IMR-90 (cell line): ENCODE measurements around the gene DTX1. TPM values are rescaled to one million over a fixed set of nuclear protein-coding genes. Genes with fewer than 3 reads are reported as not detected.
A peak's percentile ranks its signal among the peaks of the same experiment; 100 is the strongest.

Experiments used
- ATAC-seq: fragments of 200-7000 bp; cut with Tn5 transposase; 2 replicates; pipeline ENCODE4 v1.9.1; 2020; ENCODE audit warnings: low read depth, mild to moderate bottlenecking, moderate library complexity
- BruUV-seq: library from RNA; stranded (reverse); fragments of 400-500 nt; replicated peaks from 2 replicates; lab custom pipeline; 2021; lab: Mats Ljungman, UMichigan
- CTCF ChIA-PET: fragments of 300-600 bp; formaldehyde crosslinking; extraction: SDS; loops from one replicate; lab custom pipeline; 2021; ENCODE audit warnings: antibody characterized with exemption; lab: Yijun Ruan, JAX
- POLR2A ChIA-PET: fragments of 300-600 bp; sonication (Branson Sonifier 250); formaldehyde crosslinking; loops from one replicate; lab custom pipeline; 2022; ENCODE audit warnings: antibody characterized with exemption; ENCODE audit not compliant: unreplicated experiment; lab: Charles Lee
- DNase-seq: peaks from one replicate; pipeline ENCODE4 v3.0.0; 2013
- H2AFZ ChIP-seq: replicated peaks from 2 replicates; pipeline ENCODE3; 2013; ENCODE audit warnings: low read length, mild to moderate bottlenecking; ENCODE audit not compliant: poor library complexity
- H2AK5ac ChIP-seq: 2 replicates; pipeline ENCODE4 v1.6.1; 2013; ENCODE audit warnings: low read depth, low read length, inconsistent platforms
- H2AK9ac ChIP-seq: replicated peaks from 2 replicates; pipeline ENCODE3; 2013; ENCODE audit warnings: mild to moderate bottlenecking, low read depth, low read length, moderate library complexity; ENCODE audit not compliant: poor library complexity
- H2BK120ac ChIP-seq: 2 replicates; pipeline ENCODE4 v1.6.1; 2013; ENCODE audit warnings: low read depth, low read length, inconsistent platforms
- H2BK15ac ChIP-seq: 3 replicates; pipeline ENCODE4 v1.6.1; 2013; ENCODE audit warnings: low read depth, low read length, inconsistent platforms
- H2BK20ac ChIP-seq: 2 replicates; pipeline ENCODE4 v1.6.1; 2013; ENCODE audit warnings: low read depth, mild to moderate bottlenecking, inconsistent platforms, low read length, moderate library complexity
- H2BK5ac ChIP-seq: 2 replicates; pipeline ENCODE4 v1.6.1; 2013; ENCODE audit warnings: mild to moderate bottlenecking, low read depth, low read length, inconsistent platforms; ENCODE audit not compliant: poor library complexity, severe bottlenecking
- H3K14ac ChIP-seq: replicated peaks from 2 replicates; pipeline ENCODE4 v1.6.1; 2013; ENCODE audit warnings: low read depth, low read length, inconsistent platforms
- H3K18ac ChIP-seq: 2 replicates; pipeline ENCODE4 v1.6.1; 2013; ENCODE audit warnings: low read depth, low read length, control low read depth
- H3K23ac ChIP-seq: 2 replicates; pipeline ENCODE4 v1.6.1; 2013; ENCODE audit warnings: low read depth, low read length, inconsistent platforms
- H3K27ac ChIP-seq: 2 replicates; pipeline ENCODE4 v1.5.1; 2013; ENCODE audit warnings: mild to moderate bottlenecking, control low read depth, low read length; ENCODE audit not compliant: insufficient read depth
- H3K27me3 ChIP-seq: 2 replicates; pipeline ENCODE4 v1.6.1; 2013; ENCODE audit warnings: low read length; ENCODE audit not compliant: control insufficient read depth, insufficient read depth
- H3K36me3 ChIP-seq: 2 replicates; pipeline ENCODE4 v1.6.1; 2013; ENCODE audit warnings: low read length, mixed read lengths; ENCODE audit not compliant: control insufficient read depth, insufficient read depth
- H3K4ac ChIP-seq: 2 replicates; pipeline ENCODE4 v1.6.1; 2013; ENCODE audit warnings: low read depth, low read length, inconsistent platforms
- H3K4me1 ChIP-seq: 2 replicates; pipeline ENCODE4 v1.6.1; 2013; ENCODE audit warnings: low read length, mixed read lengths; ENCODE audit not compliant: control insufficient read depth, insufficient read depth
- H3K4me2 ChIP-seq: 2 replicates; pipeline ENCODE4 v1.6.1; 2013; ENCODE audit warnings: low read depth, mild to moderate bottlenecking, control low read depth, low read length, moderate library complexity
- H3K4me3 ChIP-seq: 2 replicates; pipeline ENCODE4 v1.5.1; 2013; ENCODE audit warnings: low read depth, mild to moderate bottlenecking, control low read depth, low read length, moderate library complexity; ENCODE audit not compliant: insufficient read depth
- H3K56ac ChIP-seq: 2 replicates; pipeline ENCODE4 v1.6.1; 2013; ENCODE audit warnings: low read length, inconsistent platforms; ENCODE audit not compliant: insufficient read depth; ENCODE audit errors: extremely low read depth
- H3K79me1 ChIP-seq, 2 experiments: 2 replicates each; pipeline ENCODE4 v1.6.1; 2013; ENCODE audit warnings: low read length in 2 of 2, inconsistent platforms in 1 of 2, low read depth in 1 of 2
- H3K9ac ChIP-seq: 2 replicates; pipeline ENCODE4 v1.6.1; 2013; ENCODE audit warnings: low read depth, low read length, control low read depth
- H3K9me1 ChIP-seq: 2 replicates; pipeline ENCODE4 v1.6.1; 2013; ENCODE audit warnings: low read length, inconsistent platforms; ENCODE audit not compliant: insufficient read depth
- H3K9me3 ChIP-seq: 2 replicates; pipeline ENCODE4 v1.6.1; 2013; ENCODE audit warnings: low read length; ENCODE audit not compliant: control insufficient read depth, insufficient read depth
- H4K20me1 ChIP-seq: 2 replicates; pipeline ENCODE4 v1.6.1; 2013; ENCODE audit warnings: low read length, inconsistent platforms; ENCODE audit not compliant: insufficient read depth
- H4K5ac ChIP-seq: 2 replicates; pipeline ENCODE4 v1.6.1; 2013; ENCODE audit warnings: mild to moderate bottlenecking, low read depth, low read length, control low read depth
- H4K8ac ChIP-seq, 2 experiments: 2 replicates each; pipeline ENCODE4 v1.6.1; 2013; ENCODE audit warnings: low read depth in 2 of 2, low read length in 2 of 2, control low read depth in 1 of 2, inconsistent platforms in 1 of 2
- H4K91ac ChIP-seq: 2 replicates; pipeline ENCODE4 v1.6.1; 2013; ENCODE audit warnings: low read depth, low read length, inconsistent platforms; ENCODE audit not compliant: insufficient read depth
- CTCF ChIP-seq: conservative IDR thresholded peaks from 2 replicates; pipeline ENCODE4 v1.5.1; 2012; ENCODE audit warnings: mild to moderate bottlenecking, low read depth, low read length, improper control_type of control experiment
- ELK1 ChIP-seq: fragments of 150-350 bp; IDR thresholded peaks from 2 replicates; pipeline ENCODE4 v1.6.1; 2016; ENCODE audit warnings: low read depth, mild to moderate bottlenecking, low read length, moderate library complexity, borderline replicate concordance
- MAZ ChIP-seq: IDR thresholded peaks from 2 replicates; pipeline ENCODE4 v1.6.1; 2012; ENCODE audit warnings: low read depth, mild to moderate bottlenecking, low read length, improper control_type of control experiment, moderate library complexity, borderline replicate concordance
- NFE2L2 ChIP-seq: fragments of 150-350 bp; IDR thresholded peaks from 2 replicates; pipeline ENCODE4 v1.6.1; 2016; ENCODE audit warnings: low read depth, mild to moderate bottlenecking, low read length
- POLR2A ChIP-seq: IDR thresholded peaks from 2 replicates; pipeline ENCODE4 v1.6.1; 2012; ENCODE audit warnings: mild to moderate bottlenecking, low read depth, low read length
- RAD21 ChIP-seq: IDR thresholded peaks from 2 replicates; pipeline ENCODE4 v1.6.1; 2012; ENCODE audit warnings: low read length, improper control_type of control experiment
- WGBS, 2 experiments: methylation state at CpG; one replicate each; pipeline versions ENCODE4 v1.1.5 to v1.1.7; 2013; ENCODE audit warnings: missing lambda C conversion rate in 2 of 2; ENCODE audit not compliant: insufficient read length in 1 of 2; ENCODE audit errors: extremely low coverage in 2 of 2; 5-methylcytosine and 5-hydroxymethylcytosine counted together
- dilution Hi-C: fragments of 300-500 bp; cut with HindIII; formaldehyde crosslinking; loops from one replicate; pipeline ENCODE4 v1.14.3; 2018; ENCODE audit warnings: low sequenced_read_pairs; ENCODE audit not compliant: unreplicated experiment
- in situ Hi-C: fragments of 300-500 bp; cut with MboI; formaldehyde crosslinking; loops from 3 replicates; pipeline ENCODE4 v1.14.3; 2019; ENCODE audit warnings: low sequenced_read_pairs, inconsistent platforms, mixed read lengths
- intact Hi-C: fragments of 100-400 bp; cut with micrococcal nuclease; formaldehyde crosslinking; loops from 2 replicates; pipeline ENCODE4 v1.10.0; 2022
- polyA plus RNA-seq, 3 experiments: library from polyadenylated mRNA; depleted of rRNA; stranded (reverse); fragments of >200 nt; gene quantifications; 2 replicates each; pipeline ENCODE4 v1.2.3, GENCODE V29; 2012; ENCODE audit warnings: low replicate concordance in 1 of 3
- total RNA-seq: library from RNA; depleted of rRNA; stranded (reverse); fragments of >200 nt; gene quantifications from 2 replicates; pipeline ENCODE4 v1.2.3, GENCODE V29; 2012

Gene DTX1
- total and polyA plus RNA-seq, 2 of the 4 experiments (the other 2 are of a cell fraction), result not detected

- no peak for TF ChIP-seq NFE2L2
- no peak for TF ChIP-seq ELK1
- TF ChIP-seq POLR2A, result no peak
Measured at GRCh38 chr12:113093409-113094101, 37.0 kb downstream of the DTX1 start (continued).

GRCh38 chr12:113094738-113095137 is 38.2 kb downstream of the DTX1 start:
- in situ Hi-C loops, result no loop called here
- whole genome bisulfite sequencing, 2 experiments, result 87% methylated on average over 3 of the region's 16 CpGs; no CpG with 5 or more reads in 1 of the 2 experiments
- Histone ChIP-seq H3K79me1 (no peaks in the 10 kb centered on the region), H2BK20ac (no peak overlapping the region), H3K4me3 (no peak overlapping the region), H4K5ac (no peak overlapping the region), H3K18ac (no peak overlapping the region), H4K8ac (no peak overlapping the region), H2AK9ac (no peak overlapping the region), H3K4me1 (no peaks in the 10 kb centered on the region), H3K9ac (no peak overlapping the region), H4K91ac (no peak overlapping the region), H2BK5ac (no peak overlapping the region), H3K9me3 (no peaks in the 10 kb centered on the region), H2BK15ac (no peak overlapping the region), H3K4me2 (no peak overlapping the region), H3K23ac (no peak overlapping the region), H2AK5ac (no peak overlapping the region), H3K14ac (no peak overlapping the region), H3K4ac (no peak overlapping the region), H3K36me3 (no peaks in the 10 kb centered on the region), H3K9me1 (no peaks in the 10 kb centered on the region), H3K27me3 (peaks cover 6% of the 10 kb centered on the region; the same call in 1 of the 2 replicates), H3K56ac (no peak overlapping the region), H2AFZ (peak overlapping the region; percentile 25), H4K20me1 (no peaks in the 10 kb centered on the region), H3K27ac (no peak overlapping the region), H2BK120ac (no peak overlapping the region)
- dilution Hi-C loops, result no loop called here
- ChIA-PET CTCF (no interaction called here), POLR2A (no interaction called here)
- DNase-seq (no peak), ATAC-seq (no peak)
- no peak for TF ChIP-seq MAZ
- no peak for TF ChIP-seq CTCF
- no peak for TF ChIP-seq RAD21
- intact Hi-C loops, result no loop called here
- BruUV-seq, result no TSS peak
